HG03442 (cell line): ENCODE results near the gene GPR107.

Experiments
- ATAC-seq: cut with Tn5 transposase; IDR thresholded peaks from one replicate; pipeline ENCODE4 v1.9.1; 2021; ENCODE audit warnings: mild to moderate bottlenecking, moderate library complexity; ENCODE audit not compliant: unreplicated experiment

GPR107 gene

DNA sequence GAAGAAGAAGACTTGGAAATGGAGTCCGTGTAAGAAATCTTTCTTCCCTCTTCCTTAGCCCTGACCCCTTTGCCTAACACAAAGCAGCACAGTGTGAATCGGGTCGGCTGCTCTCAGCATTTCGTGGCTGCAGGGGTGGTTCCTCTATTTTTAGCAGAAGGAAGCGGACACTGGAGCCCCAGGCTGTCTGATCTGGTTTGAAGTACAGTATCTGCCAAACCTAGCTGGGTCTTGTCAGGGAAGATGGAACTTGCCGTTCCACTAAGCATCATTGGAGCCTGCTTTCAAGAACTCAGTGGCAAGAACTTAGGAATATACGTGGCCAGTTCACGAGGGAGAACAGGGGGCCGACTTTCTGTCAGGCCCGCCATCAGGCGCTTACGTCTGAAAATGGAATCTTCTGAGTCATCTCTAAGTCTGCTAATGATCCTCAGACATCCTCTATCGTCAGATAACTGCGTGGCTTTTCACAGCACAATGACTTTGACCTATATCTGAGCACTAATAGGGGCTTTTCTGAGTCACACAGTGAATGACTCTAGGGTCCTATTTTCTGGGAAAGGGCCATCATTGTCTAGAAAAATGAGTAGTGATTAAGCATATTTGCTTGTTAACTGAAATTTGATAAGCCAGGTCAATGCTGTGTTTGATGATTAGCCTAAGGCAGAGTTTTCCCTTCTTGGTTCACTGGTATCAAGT, 75.2 kb downstream of the GPR107 start:
- ATAC-seq, result peak; percentile 54

DNA sequence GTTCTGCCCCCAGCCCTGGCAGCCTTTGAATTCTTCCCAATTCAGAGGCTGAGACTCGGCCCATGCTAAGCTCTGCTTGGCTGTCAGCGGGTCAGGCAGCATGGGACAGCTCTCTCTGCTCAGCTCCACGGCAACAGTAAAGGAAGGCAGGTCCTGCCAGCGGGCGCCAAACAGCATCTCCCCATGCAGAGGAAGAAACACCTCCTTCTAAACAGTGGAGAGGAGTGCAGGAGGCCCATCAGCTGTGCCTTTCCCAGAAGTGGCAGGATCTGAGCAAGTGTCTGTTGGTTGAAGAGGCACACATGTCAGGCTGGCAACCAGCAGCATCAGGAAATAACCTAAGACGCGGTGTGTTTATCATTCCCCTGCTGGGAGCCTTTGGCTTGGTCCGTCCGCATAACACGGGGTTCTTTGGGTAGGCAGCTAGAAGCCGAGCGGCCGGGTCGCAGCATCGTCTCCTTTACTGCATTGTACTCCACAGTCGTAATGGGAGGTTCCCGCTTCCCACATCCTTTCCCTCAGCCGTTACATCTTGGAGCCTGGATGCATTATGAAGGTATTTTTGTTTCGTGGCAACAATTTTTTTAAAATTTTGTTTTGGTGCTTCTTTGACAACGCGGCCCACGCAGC, 75.8 kb downstream of the GPR107 start:
- ATAC-seq, result no peak

GRCh38 chr9:130132746-130133145, 79.0 kb downstream of the GPR107 start:
- no peak for ATAC-seq

GRCh38 chr9:130137081-130137640, 83.5 kb downstream of the GPR107 start:
- ATAC-seq, result no peak

DNA sequence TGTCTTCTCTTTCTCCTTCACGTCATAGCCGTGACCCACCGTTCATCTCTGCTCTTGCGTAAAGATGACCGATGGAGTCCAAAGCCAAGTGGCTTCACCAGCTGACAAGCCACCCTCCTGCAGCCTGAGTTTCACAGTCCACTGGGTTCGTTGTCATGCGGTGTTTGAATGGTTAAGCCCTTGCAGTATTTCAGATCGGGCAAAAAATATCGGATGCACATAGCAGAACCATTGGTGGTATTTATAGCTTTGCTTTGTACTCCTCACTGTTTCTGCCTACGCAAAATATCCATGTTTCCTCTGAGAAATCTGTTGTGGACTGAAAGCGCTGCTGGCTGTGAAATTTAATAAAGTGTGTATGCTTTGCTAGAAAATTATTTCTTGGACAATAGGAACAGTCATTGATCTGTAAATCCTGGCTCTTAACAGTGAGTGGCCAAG, 84.0 kb downstream of the GPR107 start:
- ATAC-seq, result no peak

DNA sequence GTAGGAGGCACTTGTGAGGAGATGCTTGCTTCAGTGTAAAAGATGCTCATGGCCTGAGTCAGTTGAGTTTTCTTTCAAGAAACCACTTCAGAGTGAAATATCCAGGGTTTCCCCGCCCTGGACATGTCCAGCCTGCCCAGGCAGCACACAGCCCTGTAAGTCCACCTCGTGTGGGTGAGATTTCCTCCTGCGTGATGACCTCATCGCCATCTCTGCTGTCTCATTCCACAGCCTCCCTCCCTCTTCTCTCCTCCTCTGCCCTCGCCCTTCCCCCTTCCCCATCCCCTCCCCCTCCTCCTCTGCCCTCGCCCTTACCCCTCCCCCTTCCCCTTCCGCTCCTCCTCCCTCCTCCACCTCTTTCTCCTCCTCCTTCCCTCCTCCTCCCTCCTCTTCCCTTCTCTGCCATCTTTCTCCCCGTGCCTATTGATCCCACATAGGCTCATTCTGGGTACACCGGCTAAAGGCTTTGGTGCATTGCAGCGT, 84.5 kb downstream of the GPR107 start:
- ATAC-seq, result no peak

- no peak for ATAC-seq
Observed at GRCh38 chr9:130138791-130139190, 85.1 kb downstream of the GPR107 start.

GRCh38 chr9:130139251-130139650, 85.5 kb downstream of the GPR107 start:
- ATAC-seq, result no peak

GRCh38 chr9:130140706-130141105, 87.0 kb downstream of the GPR107 start:
- no peak for ATAC-seq

DNA sequence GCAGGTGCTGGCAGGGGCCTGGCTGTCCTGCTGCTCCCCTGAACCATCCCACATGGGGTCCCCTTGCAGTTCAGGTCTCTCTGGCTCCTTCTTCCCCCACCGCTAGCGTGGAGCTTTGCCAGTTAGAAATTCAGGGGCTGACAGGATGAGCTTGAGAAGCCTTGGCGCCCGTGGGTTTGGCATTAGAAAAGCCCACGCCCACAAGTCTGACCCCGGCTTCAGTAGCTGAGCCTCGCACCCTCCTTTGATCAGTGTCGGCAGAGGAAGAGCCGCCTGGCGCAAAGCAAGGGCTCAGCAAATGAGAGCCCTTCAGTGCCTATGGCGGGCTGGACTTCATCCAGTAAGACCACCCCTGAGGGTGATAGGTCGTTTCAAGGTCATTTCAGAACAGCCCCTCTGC, 88.3 kb downstream of the GPR107 start:
- no peak for ATAC-seq

DNA sequence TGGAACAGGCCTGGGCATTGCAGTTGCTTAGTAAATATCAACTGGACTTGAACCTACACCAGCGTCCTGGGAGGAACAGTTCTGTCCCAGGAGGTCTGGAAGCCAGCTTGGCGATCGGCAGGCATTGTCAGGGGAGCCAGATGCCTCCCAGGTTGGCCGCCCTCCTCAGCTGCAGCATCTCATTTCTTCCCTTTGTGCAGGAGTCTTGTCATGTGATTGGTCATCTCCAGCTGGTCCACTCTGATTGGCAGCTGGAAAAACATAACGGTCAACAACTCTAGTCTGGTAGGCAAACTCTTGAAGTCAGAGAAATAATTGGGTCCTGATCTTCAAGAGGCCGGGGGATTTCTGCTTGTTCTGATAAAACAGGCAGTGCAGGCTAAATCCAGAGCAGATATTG, 88.9 kb downstream of the GPR107 start:
- no peak for ATAC-seq

GRCh38 chr9:130143279-130143893, 89.7 kb downstream of the GPR107 start:
- ATAC-seq, result no peak

GRCh38 chr9:130143958-130144366, 90.3 kb downstream of the GPR107 start:
- no peak for ATAC-seq

- no peak for ATAC-seq
Observed at GRCh38 chr9:130144703-130145102, 91.0 kb downstream of the GPR107 start.

- no peak for ATAC-seq
Observed at GRCh38 chr9:130145658-130146057, 92.0 kb downstream of the GPR107 start.

DNA sequence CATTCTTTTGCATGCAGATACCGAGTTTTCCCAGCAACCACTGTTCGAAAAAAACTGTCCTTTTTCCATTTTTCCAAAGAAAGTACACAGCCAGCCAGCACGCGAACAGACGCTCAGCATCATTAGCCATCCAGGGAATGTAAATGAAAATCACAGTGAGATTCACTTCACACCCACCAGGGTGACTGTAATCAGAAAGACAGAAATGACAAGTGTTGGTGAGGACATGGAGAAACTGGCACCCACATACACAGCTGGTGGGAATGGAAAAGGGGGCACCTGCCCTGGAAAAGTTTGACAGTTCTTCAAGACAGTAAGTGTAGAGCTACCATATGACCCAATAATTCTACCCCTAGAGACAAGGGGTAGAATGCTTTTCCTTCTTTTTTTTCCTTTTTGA, 93.5 kb downstream of the GPR107 start:
- no peak for ATAC-seq

GRCh38 chr9:130147910-130148309, 94.2 kb downstream of the GPR107 start:
- ATAC-seq, result no peak

GRCh38 chr9:130149031-130149430, 95.3 kb downstream of the GPR107 start:
- no peak for ATAC-seq

DNA sequence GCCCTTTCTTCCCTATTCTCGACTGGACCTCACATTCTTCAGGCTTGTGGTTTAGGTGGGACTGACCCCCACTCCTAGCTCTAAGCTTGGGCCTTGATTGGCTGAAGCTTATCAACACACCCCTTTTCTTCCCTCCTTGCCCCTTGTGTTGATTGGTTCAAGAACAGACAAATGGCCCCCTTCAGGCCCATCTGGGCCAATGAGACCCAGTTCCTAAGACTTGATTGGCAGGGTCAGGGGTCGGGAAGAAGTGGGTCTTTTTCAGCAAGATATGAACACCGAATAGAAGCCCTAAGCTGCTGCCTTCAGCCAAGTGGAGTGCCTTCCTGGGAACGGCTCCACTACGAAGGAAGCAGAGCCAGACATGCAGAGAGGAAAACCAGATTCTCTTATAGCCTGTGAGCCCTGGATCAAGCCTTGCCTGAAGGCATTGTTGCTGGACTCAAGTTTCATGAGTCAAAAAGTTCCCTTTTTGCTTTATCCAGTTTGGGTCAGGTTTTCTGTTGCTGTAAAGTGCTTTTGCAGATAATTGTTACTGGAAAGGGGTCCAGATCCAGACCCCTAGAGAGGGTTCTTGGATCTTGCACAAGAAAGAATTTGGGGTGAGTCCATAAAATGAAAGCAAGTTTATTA, 96.1 kb downstream of the GPR107 start:
- no peak for ATAC-seq

DNA sequence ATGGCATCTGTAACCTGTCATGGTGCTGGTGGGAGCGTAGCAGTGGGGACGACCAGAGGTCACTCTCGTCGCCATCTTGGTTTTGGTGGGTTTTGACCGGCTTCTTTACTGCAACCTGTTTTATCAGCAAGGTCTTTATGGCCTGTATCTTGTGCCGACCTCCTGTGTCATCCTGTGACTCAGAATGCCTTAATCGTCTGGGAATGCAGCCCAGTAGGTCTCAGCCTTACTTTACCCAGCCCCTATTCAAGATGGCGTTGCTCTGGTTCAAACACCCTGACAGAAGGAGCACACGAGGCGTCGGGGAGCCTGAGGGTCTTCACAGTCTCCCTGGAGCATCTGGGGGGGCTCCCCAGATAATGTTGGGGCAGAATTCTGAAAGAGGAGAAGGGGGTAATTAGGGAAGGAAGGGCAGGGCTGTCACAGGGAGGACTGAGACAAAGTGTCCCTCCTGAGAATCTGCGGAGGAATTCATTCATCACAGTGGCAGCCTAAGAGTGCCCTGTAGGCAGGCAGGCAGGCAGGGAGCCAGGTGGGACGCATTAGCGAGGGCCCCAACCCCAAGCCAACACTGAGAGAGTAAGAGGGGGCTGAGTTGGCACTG, 97.2 kb downstream of the GPR107 start:
- no peak for ATAC-seq

GRCh38 chr9:130154816-130155215, 101.1 kb downstream of the GPR107 start:
- ATAC-seq, result no peak
